ENCODE measurements around the gene DNAH6.

GRCh38 chr2:84732897-84733778 lies 216.8 kb downstream of the DNAH6 start:
- TF ChIP-seq GATA3 (IDR thresholded peaks at IDR 0.05; ENCODE audit: low read depth, low read length): no peak
- no peak for TF ChIP-seq GATA2 (IDR thresholded peaks at IDR 0.05; ENCODE audit: low read depth, low read length)

Measured in SH-SY5Y (cell line).